Left lung (tissue), 10 donors: ENCODE measurements around the gene LDLRAD2. TPM values are rescaled to one million over a fixed set of nuclear protein-coding genes. Genes with fewer than 3 reads are reported as not detected.
"Not testable (repeated sequence)": the region's sequence is repeated elsewhere in the genome, so short reads cannot be mapped to it uniquely, and the experiment has no call there.

ENCODE experiments used
- ATAC-seq: fragments of 200-7000 bp; cut with Tn5 transposase; one replicate; pipeline ENCODE4 v1.9.1; 2020; ENCODE audit warnings: moderate library complexity
- DNase-seq, 4 donors: peaks; one replicate each; pipeline ENCODE4 v3.0.0-alpha.2; 2013 to 2020
- H3K27ac ChIP-seq, 2 donors: fragments of 200-600 bp; sonication (generic) in 1 of 2; one replicate each; pipeline versions ENCODE4 v1.5.0 to v1.8.0; 2020 to 2021
- H3K27me3 ChIP-seq, 2 donors: fragments of 200-600 bp; sonication (generic) in 1 of 2; one replicate each; pipeline versions ENCODE4 v1.5.0 to v1.8.0; 2020 to 2021
- H3K36me3 ChIP-seq, 2 donors: fragments of 200-600 bp; sonication (generic) in 1 of 2; one replicate each; pipeline versions ENCODE4 v1.5.0 to v1.8.0; 2020 to 2021
- H3K4me1 ChIP-seq, 2 donors: fragments of 200-600 bp; one replicate each; pipeline ENCODE4 v1.8.0; 2021
- H3K4me3 ChIP-seq, 2 donors: fragments of 200-600 bp; sonication (generic) in 1 of 2; one replicate each; pipeline versions ENCODE4 v1.5.0 to v1.8.0; 2020 to 2021; ENCODE audit warnings: mild to moderate bottlenecking in 1 of 2
- H3K9me3 ChIP-seq, 2 donors: fragments of 200-600 bp; sonication (generic) in 1 of 2; one replicate each; pipeline versions ENCODE4 v1.5.0 to v1.8.0; 2020 to 2021
- CTCF ChIP-seq, 2 donors: fragments of 200-600 bp; sonication (generic) in 1 of 2; IDR thresholded peaks; one replicate each; pipeline versions ENCODE4 v1.5.0 to v1.8.0; 2021; ENCODE audit warnings: antibody characterized with exemption in 2 of 2
- intact Hi-C, 2 donors: fragments of 100-400 bp; cut with DNase I; formaldehyde crosslinking; loops; one replicate each; pipeline versions ENCODE4 v1.11.2 to v1.14.2; 2022
- polyA plus RNA-seq, 6 donors: library from polyadenylated mRNA; unstranded; fragments of 120-200 nt; gene quantifications; one replicate each; pipeline ENCODE4 v1.2.1, GENCODE V29; 2013; ENCODE audit not compliant: insufficient read length in 6 of 6
- total RNA-seq, 2 donors: library from RNA; stranded (reverse); fragmentation: NEBNext Ultra II Directional; extraction: Animal tissue kit (Norgen Biotek cat#: 25700); gene quantifications; one replicate each; pipeline ENCODE4 v1.2.1, GENCODE V29; 2021
- donor health status: DM: no; HTN: yes; CAD: no.
- donor health status: DM: no; HTN: no; CAD: no.

Gene LDLRAD2
- total and polyA plus RNA-seq, 8 donors = 0.10 to 5.9 (median 5.1) TPM

GRCh38 chr1:21822349-21822748 lies 10.3 kb downstream of the LDLRAD2 start:
- H3K27ac ChIP-seq = no peak overlapping the region
- H3K36me3 ChIP-seq = peaks cover 0 to 64% of the 10 kb centered on the region in 2 donors
- ATAC-seq (peak; percentile 24), DNase-seq (no peak)
- intact Hi-C loops = no loop called here
- H3K4me3 ChIP-seq = no peak overlapping the region
- no peaks in the 10 kb centered on the region for H3K27me3 ChIP-seq
- peaks cover 0 to 4% of the 10 kb centered on the region in 2 donors for H3K4me1 ChIP-seq
- no peaks in the 10 kb centered on the region for H3K9me3 ChIP-seq
- TF ChIP-seq CTCF (IDR thresholded peaks at IDR 0.05) = no peak

- peaks cover 0 to 74% of the 10 kb centered on the region in 2 donors for H3K36me3 ChIP-seq
- H3K27me3 ChIP-seq = no peaks in the 10 kb centered on the region
- no peak for DNase-seq
- no peak overlapping the region for H3K27ac ChIP-seq
- peak; percentile 9 for ATAC-seq
- intact Hi-C loops = no loop called here
- peaks cover 0 to 4% of the 10 kb centered on the region in 2 donors for H3K4me1 ChIP-seq
- H3K9me3 ChIP-seq = no peaks in the 10 kb centered on the region
- H3K4me3 ChIP-seq = no peak overlapping the region
- TF ChIP-seq CTCF (IDR thresholded peaks at IDR 0.05) = no peak
Observed at GRCh38 chr1:21823206-21823979, 11.3 kb downstream of the LDLRAD2 start.

- TF ChIP-seq CTCF (IDR thresholded peaks at IDR 0.05) = no peak
- Histone ChIP-seq H3K9me3 (no peaks in the 10 kb centered on the region), H3K4me3 (no peak overlapping the region), H3K36me3 (peaks cover 0 to 82% of the 10 kb centered on the region in 2 donors), H3K27ac (no peak overlapping the region), H3K27me3 (no peaks in the 10 kb centered on the region), H3K4me1 (peaks cover 0 to under 1% of the 10 kb centered on the region in 2 donors)
- intact Hi-C loops = no loop called here
- ATAC-seq (no peak), DNase-seq (no peak)
Observed at GRCh38 chr1:21823980-21824702, 12.1 kb downstream of the LDLRAD2 start.

GRCh38 chr1:21824926-21825325 lies 12.9 kb downstream of the LDLRAD2 start:
- TF ChIP-seq CTCF (IDR thresholded peaks at IDR 0.05) = no peak
- Histone ChIP-seq H3K9me3 (no peaks in the 10 kb centered on the region), H3K4me3 (no peak overlapping the region), H3K36me3 (peaks cover 0 to 90% of the 10 kb centered on the region in 2 donors), H3K4me1 (no peaks in the 10 kb centered on the region), H3K27ac (no peak overlapping the region), H3K27me3 (no peaks in the 10 kb centered on the region)
- ATAC-seq (no peak), DNase-seq (no peak)
- intact Hi-C loops = no loop called here

- H3K4me1 ChIP-seq = no peaks in the 10 kb centered on the region
- no peak for ATAC-seq
- H3K9me3 ChIP-seq = no peaks in the 10 kb centered on the region
- H3K36me3 ChIP-seq = peaks cover 0 to 92% of the 10 kb centered on the region in 2 donors
- intact Hi-C loops = no loop called here
- no peak for DNase-seq
- no peak overlapping the region for H3K4me3 ChIP-seq
- H3K27ac ChIP-seq = no peak overlapping the region
- TF ChIP-seq CTCF (IDR thresholded peaks at IDR 0.05) = no peak
- no peaks in the 10 kb centered on the region for H3K27me3 ChIP-seq
Observed at GRCh38 chr1:21825393-21825792, 13.3 kb downstream of the LDLRAD2 start.

GRCh38 chr1:21826694-21827093 lies 14.6 kb downstream of the LDLRAD2 start:
- H3K4me1 ChIP-seq, H3K27ac ChIP-seq, H3K4me3 ChIP-seq, intact Hi-C loops, DNase-seq, H3K9me3 ChIP-seq, ATAC-seq, H3K27me3 ChIP-seq: not testable (repeated sequence)
- H3K36me3 ChIP-seq = peaks cover 0 to 95% of the 10 kb centered on the region in 2 donors
